GM21447 (cell line): ENCODE results near the gene TDRD10.

Source experiments
- ATAC-seq: cut with Tn5 transposase; IDR thresholded peaks from one replicate; pipeline ENCODE4 v1.9.1; 2021; ENCODE audit not compliant: unreplicated experiment

TDRD10 gene, protein sequence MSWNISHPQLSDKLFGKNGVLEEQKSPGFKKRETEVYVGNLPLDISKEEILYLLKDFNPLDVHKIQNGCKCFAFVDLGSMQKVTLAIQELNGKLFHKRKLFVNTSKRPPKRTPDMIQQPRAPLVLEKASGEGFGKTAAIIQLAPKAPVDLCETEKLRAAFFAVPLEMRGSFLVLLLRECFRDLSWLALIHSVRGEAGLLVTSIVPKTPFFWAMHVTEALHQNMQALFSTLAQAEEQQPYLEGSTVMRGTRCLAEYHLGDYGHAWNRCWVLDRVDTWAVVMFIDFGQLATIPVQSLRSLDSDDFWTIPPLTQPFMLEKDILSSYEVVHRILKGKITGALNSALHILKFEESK

DNA sequence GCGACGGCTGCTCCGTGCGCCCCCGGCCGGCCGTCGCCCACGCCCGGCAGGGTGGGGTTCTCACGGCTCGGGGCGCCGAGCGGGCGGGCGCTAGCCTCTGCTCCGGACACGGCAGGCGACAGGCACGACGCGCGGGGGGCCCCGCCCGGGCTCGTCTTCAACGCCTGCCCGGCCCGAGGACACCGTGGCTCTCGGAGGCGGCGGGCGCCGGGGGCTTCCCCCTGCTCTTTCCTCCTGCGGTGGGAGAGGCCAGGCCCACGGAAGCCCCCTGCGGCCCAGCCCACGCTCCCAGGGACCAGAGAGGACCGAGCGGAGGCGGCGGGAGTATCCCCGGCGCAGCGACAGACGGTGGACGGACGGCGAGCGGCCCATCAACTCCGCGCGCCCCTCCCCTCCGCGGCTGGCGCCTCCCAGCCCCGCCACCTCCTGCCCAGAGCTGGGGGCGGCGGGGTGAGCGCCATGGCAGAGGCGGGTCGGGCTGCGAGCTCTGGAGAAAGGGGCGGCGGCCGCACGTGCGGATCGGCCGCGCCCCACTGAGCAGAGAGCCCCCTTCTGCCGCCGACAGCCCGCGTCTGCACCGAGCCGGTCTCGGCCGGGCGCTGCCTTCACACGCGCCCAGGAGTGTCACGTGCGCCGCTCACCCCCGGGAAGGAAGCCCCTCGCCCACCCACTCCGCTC, at the start of gene TDRD10, which contains the start of gene SHE:
Gene TDRD10, plus strand, starts transcription at position 154 of the 678 bp plus-strand sequence. CDS start 4,685 bp downstream, outside the sequence.
Gene SHE, minus strand, starts transcription at position 347 of the 678 bp plus-strand sequence. CDS start 386 bp downstream, outside the sequence.
- ATAC-seq: no peak

DNA sequence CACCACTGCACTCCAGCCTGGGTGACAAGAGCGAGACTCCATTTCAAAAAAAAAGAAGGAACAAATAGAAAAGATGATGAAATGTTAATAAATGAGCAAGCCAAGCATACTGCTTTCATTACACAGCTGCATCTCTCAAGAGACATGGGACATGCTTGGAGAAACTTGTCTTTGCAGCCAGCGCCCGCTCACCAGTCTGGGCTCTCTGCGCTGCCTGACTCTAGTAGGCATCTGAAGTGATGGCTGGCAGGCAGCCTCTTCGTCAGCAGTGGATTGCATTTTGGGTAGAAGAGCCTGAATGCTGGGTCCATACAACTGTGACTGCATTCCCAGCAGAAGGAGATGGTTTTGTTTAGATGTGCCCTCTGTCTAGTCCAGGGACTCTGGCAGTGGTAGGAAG, 48.9 kb upstream of the TDRD10 start:
- no peak for ATAC-seq

DNA sequence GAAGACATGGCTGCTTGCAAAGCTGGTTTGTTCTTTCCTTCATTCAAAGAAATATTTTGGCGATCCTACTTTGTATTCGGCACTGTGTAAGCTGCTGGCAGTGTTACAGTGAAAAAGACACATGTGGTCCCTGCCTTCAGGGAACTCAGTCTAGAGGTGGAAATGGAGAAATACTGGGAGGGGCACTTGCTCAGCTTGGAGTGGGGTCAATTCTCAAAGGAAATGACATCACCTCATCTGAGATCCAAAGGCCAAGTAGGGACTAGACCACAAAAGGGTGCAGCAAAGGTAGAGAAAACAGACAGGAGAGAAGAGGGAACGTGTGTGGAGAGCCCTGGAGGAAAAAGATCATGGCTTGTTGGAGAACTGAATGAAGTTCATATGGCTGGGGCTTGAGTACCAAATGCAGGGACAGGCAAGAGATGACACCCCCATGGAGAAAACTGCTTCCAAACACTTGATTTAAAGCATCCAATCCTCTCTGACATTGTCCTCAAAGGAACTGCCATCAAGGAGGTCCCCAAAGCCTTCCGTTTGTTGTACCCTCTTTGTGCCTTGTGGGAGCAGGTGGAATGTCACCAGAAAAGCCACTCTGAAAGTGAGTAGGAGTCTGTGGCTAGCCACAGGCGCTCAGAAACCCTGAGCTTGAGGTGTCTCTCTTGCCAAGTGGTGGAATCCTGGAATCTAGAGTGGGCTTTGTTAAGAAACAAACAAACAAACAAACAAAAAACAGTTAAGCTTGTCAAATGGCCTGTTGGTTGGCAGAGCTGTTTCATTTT, 48.3 kb upstream of the TDRD10 start:
- no peak for ATAC-seq

DNA sequence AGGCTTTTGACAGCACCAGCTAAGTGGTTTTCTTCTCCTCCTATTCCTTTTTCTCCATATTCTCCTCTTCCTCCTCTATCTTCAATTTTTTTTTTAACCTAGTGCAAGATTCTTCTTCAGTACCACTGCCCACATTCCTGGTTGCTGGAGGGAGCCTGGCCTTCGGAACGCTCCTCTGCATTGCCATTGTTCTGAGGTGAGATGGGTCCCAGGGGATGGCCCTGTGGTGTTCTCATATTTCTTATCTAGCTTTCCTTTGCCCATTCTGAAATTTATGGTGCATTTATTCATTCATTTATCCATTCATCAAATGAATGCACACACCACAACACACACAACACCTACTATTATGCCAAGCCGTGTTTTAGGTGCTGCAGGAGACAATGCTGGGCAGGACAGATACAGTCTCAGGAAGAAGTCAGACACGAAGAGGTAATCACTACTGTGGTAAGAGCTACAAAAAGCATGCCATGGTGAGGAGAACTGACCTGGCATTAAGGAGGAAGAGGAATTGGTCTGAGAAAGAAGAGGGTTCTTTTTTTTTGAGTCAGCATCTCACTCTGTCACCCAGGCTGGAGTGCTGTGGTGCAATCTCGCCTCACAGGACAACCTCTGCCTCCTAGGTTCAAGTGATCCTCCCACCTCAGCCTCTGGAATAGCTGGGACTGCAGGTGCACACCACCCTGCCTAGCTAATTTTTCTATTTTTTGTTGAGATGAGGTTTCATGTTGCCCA, 47.5 kb upstream of the TDRD10 start:
- ATAC-seq: no peak

DNA sequence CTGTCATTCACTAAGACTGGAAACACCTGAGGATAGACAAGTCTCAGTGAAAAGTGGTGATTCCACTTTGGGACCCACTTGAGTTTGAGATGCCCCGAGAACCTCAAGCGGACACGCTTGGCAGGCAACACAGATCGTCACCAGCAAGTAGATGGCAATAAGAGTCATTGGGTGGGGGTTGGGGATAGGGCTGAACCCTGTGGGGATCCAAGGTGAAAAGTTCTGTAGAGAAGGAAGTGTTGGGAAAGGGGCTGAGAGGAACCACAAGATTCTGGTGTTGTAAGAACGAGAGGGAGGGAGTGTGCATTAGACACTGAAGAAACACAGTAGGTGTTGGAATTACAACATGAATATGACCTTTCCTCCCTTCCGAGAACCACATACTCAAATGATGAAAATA, 45.4 kb upstream of the TDRD10 start:
- ATAC-seq: no peak

DNA sequence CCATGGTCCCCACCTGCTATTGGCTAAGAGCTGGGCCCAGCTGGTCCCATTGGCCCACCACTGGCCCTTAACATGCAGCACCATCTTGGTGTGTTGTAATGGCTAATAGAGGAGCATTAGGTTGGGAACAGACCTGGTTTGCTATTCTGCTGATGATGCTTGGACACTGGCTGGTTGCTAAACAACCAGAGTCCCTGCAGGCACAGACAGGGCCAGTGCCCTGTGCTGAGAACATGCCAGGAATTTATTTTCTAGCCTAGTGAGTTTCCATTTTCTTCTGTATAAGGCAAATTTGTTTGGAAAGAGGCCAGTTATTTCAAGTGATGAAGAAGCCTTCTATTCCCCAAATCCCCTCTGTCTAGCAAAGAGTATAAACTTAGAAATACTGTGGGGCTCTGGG, 42.9 kb upstream of the TDRD10 start:
- no peak for ATAC-seq

DNA sequence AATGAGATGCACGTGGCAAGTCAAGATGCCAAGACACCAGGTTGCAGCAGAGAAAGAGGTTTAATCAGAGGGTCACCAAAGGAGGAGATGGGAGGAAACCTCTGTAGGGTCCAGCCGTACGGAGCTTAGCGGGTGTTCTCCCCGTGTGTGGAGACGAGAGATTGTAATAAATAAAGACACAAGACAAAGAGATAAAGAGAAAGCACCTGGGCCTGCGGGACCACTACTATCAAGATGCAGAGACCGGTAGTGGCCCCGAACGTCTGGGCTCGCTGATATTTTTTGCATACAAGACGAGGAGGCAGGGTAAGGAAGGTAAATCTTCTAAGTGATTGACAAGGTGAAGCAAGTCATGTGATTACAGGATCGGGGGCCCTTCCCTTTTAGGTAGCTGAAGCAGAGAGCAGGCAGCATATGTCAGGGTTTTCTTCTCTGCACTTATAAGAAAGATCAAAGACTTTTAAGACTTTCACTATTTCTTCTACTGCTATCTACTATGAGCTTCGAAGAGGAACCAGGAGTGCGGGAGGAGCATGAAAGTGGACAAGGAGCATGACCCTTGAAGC, 41.2 kb upstream of the TDRD10 start:
- no peak for ATAC-seq

DNA sequence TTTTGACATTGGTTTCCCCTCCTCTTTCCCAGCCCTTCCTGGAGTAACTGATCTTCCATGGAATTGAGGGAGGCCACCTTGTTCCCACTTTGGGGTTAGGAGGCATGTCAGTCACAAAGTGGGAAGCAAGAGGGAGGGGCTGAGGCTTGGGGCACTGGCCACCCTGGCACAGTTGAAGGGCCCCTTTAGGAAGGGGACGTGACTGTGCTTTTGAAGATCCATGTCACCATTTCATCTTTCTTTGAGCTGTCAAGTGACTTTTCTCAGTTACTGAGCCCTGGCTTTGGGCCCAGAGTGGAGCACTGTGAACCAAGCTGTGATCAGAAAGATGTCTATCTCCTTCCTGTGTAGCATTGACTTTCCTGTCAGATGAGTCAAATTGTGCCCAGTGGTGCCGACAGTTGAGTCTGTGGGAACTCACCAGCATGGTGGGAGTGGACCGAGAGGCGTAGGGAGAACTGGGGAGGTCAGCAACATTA, 38.5 kb upstream of the TDRD10 start:
- no peak for ATAC-seq

DNA sequence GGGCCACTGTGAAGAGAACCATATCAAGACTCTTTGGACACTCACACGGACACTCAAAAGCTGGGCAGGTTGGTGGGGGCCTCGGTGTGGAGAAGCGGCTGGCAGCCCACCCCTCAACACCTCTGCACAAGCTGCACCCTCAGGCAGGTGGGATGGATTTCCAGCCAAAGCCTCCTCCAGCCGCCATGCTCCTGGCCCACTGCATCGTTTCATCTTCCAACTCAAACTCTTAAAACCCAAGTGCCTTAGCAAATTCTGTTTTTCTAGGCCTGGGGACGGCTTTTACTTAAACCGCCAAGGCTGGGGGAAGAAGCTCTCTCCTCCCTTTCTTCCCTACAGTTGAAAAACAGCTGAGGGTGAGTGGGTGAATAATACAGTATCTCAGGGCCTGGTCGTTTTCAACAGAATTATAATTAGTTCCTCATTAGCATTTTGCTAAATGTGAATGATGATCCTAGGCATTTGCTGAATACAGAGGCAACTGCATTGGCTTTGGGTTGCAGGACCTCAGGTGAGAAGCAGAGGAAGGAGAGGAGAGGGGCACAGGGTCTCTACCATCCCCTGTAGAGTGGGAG, 36.3 kb upstream of the TDRD10 start:
- ATAC-seq: no peak

DNA sequence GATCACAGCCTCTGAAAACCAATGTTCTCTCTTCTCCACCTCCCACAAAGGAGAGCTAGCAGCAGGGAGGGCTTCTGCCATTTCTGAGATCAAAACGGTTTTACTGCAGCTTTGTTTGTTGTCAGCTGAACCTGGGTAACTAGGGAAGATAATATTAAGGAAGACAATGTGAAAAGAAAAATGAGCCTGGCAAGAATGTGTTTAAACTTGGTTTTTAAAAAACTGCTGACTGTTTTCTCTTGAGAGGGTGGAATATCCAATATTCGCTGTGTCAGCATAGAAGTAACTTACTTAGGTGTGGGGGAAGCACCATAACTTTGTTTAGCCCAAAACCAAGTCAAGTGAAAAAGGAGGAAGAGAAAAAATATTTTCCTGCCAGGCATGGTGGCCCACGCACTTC, 35.8 kb upstream of the TDRD10 start:
- ATAC-seq: no peak

DNA sequence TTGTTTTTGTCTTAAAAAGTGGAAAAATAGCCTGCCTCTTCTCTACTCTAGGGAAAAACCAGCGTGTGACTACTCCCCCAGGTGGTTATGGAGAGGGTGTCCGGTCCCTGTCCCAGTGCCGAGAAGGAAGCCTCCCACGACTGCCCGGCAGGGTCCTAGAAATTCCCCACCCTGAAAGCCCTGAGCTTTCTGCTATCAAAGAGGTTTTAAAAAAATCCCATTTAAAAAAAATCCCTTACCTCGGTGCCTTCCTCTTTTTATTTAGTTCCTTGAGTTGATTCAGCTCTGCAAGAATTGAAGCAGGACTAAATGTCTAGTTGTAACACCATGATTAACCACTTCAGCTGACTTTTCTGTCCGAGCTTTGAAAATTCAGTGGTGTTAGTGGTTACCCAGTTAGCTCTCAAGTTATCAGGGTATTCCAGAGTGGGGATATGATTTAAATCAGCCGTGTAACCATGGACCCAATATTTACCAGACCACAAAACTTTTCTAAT, 35.0 kb upstream of the TDRD10 start:
- ATAC-seq: no peak

DNA sequence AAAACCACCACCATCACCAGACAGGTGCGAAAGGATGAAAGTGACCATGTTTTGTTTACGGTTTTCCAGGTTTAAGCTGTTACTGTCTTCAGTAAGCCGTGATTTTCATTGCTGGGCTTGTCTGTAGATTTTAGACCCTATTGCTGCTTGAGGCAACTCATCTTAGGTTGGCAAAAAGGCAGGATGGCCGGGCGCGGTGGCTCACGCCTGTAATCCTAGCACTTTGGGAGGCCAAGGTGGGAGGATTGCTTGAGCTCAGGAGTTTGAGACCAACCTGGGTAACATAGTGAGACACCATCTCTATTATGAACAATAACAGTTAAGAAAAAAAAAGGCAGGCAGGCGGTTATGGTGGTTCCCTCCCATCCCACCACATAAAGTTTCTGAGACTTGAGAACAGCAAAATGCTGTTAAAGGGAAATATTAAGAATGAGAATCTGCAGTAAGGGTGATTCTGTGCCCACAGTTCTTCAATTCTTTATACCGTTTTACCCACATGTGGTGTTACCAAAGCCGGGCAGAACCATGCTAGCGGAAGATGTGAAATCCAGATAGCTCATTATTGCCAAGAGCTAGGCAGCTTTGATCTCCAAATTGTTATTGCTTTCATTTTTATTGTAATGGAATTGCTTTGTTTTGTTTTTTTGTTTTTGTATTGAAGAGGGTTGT, 34.5 kb upstream of the TDRD10 start:
- no peak for ATAC-seq

DNA sequence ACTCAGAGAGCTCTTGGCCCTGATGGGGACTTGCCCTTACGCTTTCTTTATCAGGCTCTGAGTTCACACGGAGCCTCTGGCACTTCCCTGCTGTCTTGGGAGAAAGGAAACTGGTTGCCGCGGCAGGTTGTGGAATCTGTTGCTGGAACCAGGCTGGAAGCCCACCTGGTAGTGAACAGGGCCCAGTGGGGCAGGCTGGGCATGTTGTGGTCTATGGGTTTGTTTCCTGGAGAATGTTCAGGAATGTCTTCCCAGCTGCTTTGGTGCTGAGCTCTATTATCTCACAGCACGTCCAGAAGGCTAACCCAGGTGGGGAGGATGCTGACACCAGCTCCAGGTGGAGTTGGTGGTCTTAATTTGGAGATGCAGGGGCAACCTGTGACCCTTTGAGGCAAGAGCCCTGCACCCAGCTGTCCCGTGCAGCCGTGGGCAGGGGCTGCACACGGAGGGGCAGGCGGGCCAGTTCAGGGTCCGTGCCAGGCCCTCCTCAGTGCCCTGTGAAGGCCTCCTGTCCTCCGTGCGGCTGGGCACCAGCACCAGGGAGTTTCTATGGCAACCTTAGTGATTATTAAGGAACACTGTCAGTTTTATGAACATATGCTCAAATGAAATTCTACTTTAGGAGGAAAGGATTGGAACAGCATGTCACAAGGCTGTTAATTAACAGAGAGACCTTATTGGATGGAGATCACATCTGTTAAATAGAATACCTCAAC, 33.3 kb upstream of the TDRD10 start:
- ATAC-seq: no peak

DNA sequence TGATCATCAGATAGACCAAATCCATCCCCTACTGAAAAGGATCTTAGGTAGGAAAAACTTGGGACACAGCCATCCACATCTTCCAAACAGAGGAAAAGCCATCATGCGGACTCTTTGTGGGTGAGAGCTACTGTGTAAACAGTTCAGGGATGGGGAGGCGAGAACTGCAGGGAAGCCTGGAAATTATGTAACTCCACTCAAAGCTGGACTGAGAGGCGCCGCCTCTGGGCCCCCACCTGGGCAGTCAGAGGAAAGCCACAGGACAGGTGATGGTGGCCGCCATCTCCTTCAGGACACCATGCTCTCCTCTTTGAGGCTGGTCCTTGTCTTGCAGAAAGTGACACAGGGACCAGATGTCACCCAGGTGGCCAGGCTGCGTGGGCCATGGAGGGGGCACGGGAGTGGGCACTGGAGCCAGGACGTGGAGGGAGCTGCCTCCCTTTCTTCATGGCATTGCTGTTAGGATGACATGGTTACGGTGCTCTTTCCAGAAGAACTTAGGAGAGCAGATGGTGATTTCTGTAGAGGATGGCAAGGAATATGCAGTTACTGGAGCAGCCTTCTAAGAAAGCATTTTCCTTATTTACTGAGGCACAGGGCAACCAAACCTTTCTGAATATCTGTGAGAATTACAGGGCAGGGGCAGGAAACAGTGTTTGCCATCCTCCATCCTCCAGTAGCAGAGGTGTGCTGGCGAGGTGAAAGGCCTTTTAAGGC, 32.0 kb upstream of the TDRD10 start:
- ATAC-seq: no peak

DNA sequence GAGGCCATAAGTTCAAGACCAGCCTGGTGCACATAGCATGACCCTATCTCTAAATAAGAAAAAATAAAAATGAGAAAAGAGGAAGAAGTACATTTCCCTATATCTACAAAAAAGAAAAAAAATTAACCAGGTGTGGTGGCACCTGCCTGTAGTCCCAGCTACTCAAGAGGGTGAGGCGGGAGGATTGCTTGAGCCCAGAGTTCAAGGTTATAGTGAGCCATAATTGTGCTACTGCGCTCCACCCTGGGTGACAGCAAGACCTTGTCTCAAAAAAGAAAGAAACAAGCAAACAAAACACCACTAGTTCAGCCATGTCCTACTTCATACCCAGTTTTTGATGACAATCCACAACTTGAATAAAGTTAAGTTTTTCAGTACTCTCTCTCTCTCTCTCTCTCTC, 30.7 kb upstream of the TDRD10 start:
- ATAC-seq: no peak

DNA sequence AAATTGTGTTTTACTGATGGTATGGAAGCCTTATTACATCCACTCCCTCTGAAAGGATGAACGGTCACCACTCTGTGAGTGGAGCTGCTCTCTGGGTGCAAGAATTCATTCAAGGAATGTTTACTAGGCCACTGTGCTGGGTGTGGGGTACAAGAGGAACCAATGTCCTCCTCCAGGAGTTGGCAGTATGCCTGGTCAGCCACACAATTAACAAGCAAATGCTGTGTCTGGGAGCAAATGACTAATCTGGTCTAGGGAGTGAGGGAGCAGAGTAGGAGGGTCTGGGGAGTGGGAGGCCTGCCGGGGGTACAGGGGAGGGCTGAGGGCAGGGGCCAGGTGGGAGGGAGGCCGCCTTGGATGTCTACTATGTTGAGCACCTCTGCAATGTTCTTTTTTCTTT, 27.2 kb upstream of the TDRD10 start:
- no peak for ATAC-seq

DNA sequence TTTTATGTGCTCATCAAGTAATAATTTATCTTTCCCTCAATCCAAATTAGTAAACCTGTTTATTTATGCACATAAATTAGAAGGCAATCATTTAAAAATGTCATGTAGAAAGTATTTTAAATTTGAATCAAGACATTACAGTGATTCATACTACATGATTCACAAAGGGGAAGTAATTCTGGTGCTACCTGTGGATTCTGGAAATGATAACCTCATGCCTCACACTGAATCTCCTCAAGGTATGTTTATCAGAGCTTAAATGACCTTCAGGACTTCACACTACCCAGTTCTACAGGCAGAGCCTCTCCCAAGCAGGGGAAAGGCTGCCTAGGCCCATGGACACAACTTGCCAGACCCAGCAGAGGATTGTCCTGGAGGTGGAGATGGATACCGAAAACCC, 25.2 kb upstream of the TDRD10 start:
- no peak for ATAC-seq

DNA sequence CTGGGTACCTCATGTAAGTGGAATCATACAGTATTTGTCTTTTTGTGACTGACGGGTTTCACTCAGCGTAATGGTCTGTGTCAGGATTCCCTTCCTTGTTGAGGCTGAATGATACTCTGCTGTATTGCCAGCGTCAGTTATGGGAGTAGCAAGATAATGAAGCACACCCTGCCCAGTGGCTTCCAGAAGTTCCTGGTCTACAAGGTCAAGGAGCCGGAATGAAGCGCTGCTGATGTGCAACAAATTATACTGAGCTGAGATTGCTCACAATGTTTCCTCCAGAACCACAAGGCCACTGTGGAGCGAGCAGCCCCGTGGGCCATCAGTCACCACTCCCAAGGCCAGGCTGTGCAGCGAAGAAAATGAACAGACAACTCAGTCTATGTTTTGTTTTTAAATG, 24.0 kb upstream of the TDRD10 start:
- no peak for ATAC-seq
